Measurements from ENCODE around the gene MCTP2. TPM values are rescaled to one million over a fixed set of nuclear protein-coding genes. Genes with fewer than 3 reads are reported as not detected.

The MCTP2 gene
- total and polyA plus RNA-seq, 5 donors from 2014 or later = 1.1 to 6.4 (median 2.8) TPM

GRCh38 chr15:94265009-94265408 lies 33.6 kb downstream of the MCTP2 start:
- Histone ChIP-seq H3K4me1 (ENCODE audit: control insufficient read depth, insufficient read depth, low read length, poor library complexity, severe bottlenecking) (no peaks in the 10 kb centered on the region), H3K27me3 (ENCODE audit: control insufficient read depth, insufficient read depth, low read length) (no peaks in the 10 kb centered on the region), H3K27ac (ENCODE audit: insufficient read depth, low read length, poor library complexity, severe bottlenecking) (no peak overlapping the region), H3K36me3 (ENCODE audit: control insufficient read depth, insufficient read depth, low read length) (no peaks in the 10 kb centered on the region), H3K4me3 (ENCODE audit: low read depth, low read length) (no peak overlapping the region), H3K9me3 (ENCODE audit: control insufficient read depth in 2 of 2, low read length in 2 of 2) (no peaks in the 10 kb centered on the region)
- ATAC-seq (ENCODE audit: low read depth in 2 of 2) (no peak), DNase-seq (no peak)
- Mint-ChIP-seq H3K9me3 (no peaks in the 10 kb centered on the region), H3K36me3 (peaks cover 8% of the 10 kb centered on the region), H3K27me3 (no peaks in the 10 kb centered on the region), H3K4me3 (no peak overlapping the region), H3K27ac (no peak overlapping the region), H3K4me1 (peaks cover 0 to 8% (median 6%) of the 10 kb centered on the region in 4 donors)

- H3K36me3 ChIP-seq (ENCODE audit: control insufficient read depth, insufficient read depth, low read length) = no peaks in the 10 kb centered on the region
- H3K9me3 ChIP-seq (ENCODE audit: control insufficient read depth in 2 of 2, low read length in 2 of 2) = no peaks in the 10 kb centered on the region
- H3K4me3 Mint-ChIP-seq = no peak overlapping the region
- H3K27ac ChIP-seq (ENCODE audit: insufficient read depth, low read length, poor library complexity, severe bottlenecking) = no peak overlapping the region
- no peaks in the 10 kb centered on the region for H3K9me3 Mint-ChIP-seq
- H3K4me3 ChIP-seq (ENCODE audit: low read depth, low read length) = no peak overlapping the region
- peaks cover 5% of the 10 kb centered on the region for H3K36me3 Mint-ChIP-seq
- no peaks in the 10 kb centered on the region for H3K4me1 ChIP-seq (ENCODE audit: control insufficient read depth, insufficient read depth, low read length, poor library complexity, severe bottlenecking)
- H3K27ac Mint-ChIP-seq = no peak overlapping the region
- no peaks in the 10 kb centered on the region for H3K27me3 ChIP-seq (ENCODE audit: control insufficient read depth, insufficient read depth, low read length)
- DNase-seq (no peak), ATAC-seq (ENCODE audit: low read depth in 2 of 2) (no peak)
- peaks cover 0 to 7% (median 5%) of the 10 kb centered on the region in 4 donors for H3K4me1 Mint-ChIP-seq
- no peaks in the 10 kb centered on the region for H3K27me3 Mint-ChIP-seq
Measured at GRCh38 chr15:94265982-94266381, 34.6 kb downstream of the MCTP2 start.

- no peak overlapping the region for H3K27ac ChIP-seq (ENCODE audit: insufficient read depth, low read length, poor library complexity, severe bottlenecking)
- Mint-ChIP-seq H3K27me3 (no peaks in the 10 kb centered on the region), H3K36me3 (peaks cover 3% of the 10 kb centered on the region), H3K9me3 (no peaks in the 10 kb centered on the region), H3K4me1 (peaks cover 0 to 7% (median 5%) of the 10 kb centered on the region in 4 donors), H3K27ac (no peak overlapping the region), H3K4me3 (no peak overlapping the region)
- H3K4me1 ChIP-seq (ENCODE audit: control insufficient read depth, insufficient read depth, low read length, poor library complexity, severe bottlenecking) = no peaks in the 10 kb centered on the region
- DNase-seq (no peak), ATAC-seq (ENCODE audit: low read depth in 2 of 2) (no peak)
- no peaks in the 10 kb centered on the region for H3K27me3 ChIP-seq (ENCODE audit: control insufficient read depth, insufficient read depth, low read length)
- no peak overlapping the region for H3K4me3 ChIP-seq (ENCODE audit: low read depth, low read length)
- H3K9me3 ChIP-seq (ENCODE audit: control insufficient read depth in 2 of 2, low read length in 2 of 2) = no peaks in the 10 kb centered on the region
- no peaks in the 10 kb centered on the region for H3K36me3 ChIP-seq (ENCODE audit: control insufficient read depth, insufficient read depth, low read length)
Measured at GRCh38 chr15:94266789-94267188, 35.4 kb downstream of the MCTP2 start.

GRCh38 chr15:94269954-94270353 lies 38.6 kb downstream of the MCTP2 start:
- Histone ChIP-seq H3K27ac (ENCODE audit: insufficient read depth, low read length, poor library complexity, severe bottlenecking) (no peak overlapping the region), H3K4me1 (ENCODE audit: control insufficient read depth, insufficient read depth, low read length, poor library complexity, severe bottlenecking) (no peaks in the 10 kb centered on the region), H3K4me3 (ENCODE audit: low read depth, low read length) (no peak overlapping the region), H3K9me3 (ENCODE audit: control insufficient read depth in 2 of 2, low read length in 2 of 2) (no peaks in the 10 kb centered on the region), H3K27me3 (ENCODE audit: control insufficient read depth, insufficient read depth, low read length) (no peaks in the 10 kb centered on the region), H3K36me3 (ENCODE audit: control insufficient read depth, insufficient read depth, low read length) (no peaks in the 10 kb centered on the region)
- DNase-seq = no peak
- H3K27ac Mint-ChIP-seq = no peak overlapping the region
- ATAC-seq (ENCODE audit: low read depth in 2 of 2) = no peak
- peaks cover 3% of the 10 kb centered on the region for H3K36me3 Mint-ChIP-seq
- H3K27me3 Mint-ChIP-seq = no peaks in the 10 kb centered on the region
- H3K9me3 Mint-ChIP-seq = no peaks in the 10 kb centered on the region
- no peak overlapping the region for H3K4me3 Mint-ChIP-seq
- peaks cover 0 to 5% (median 4%) of the 10 kb centered on the region in 4 donors for H3K4me1 Mint-ChIP-seq

- H3K4me1 Mint-ChIP-seq = peaks cover 0 to 5% (median 4%) of the 10 kb centered on the region in 4 donors
- no peak overlapping the region for H3K27ac ChIP-seq (ENCODE audit: insufficient read depth, low read length, poor library complexity, severe bottlenecking)
Measured at GRCh38 chr15:94270570-94270969, 39.2 kb downstream of the MCTP2 start.

GRCh38 chr15:94272251-94272898 lies 41.0 kb downstream of the MCTP2 start:
- no peaks in the 10 kb centered on the region for H3K9me3 ChIP-seq (ENCODE audit: control insufficient read depth in 2 of 2, low read length in 2 of 2)

More at GRCh38 chr15:94270570-94270969, 39.2 kb downstream of the MCTP2 start:
- ATAC-seq (ENCODE audit: low read depth in 2 of 2) (no peak), DNase-seq (no peak)
- no peaks in the 10 kb centered on the region for H3K27me3 ChIP-seq (ENCODE audit: control insufficient read depth, insufficient read depth, low read length)
- H3K27ac Mint-ChIP-seq = no peak overlapping the region
- H3K9me3 ChIP-seq (ENCODE audit: control insufficient read depth in 2 of 2, low read length in 2 of 2) = no peaks in the 10 kb centered on the region
- H3K36me3 Mint-ChIP-seq = peaks cover 3% of the 10 kb centered on the region
- H3K36me3 ChIP-seq (ENCODE audit: control insufficient read depth, insufficient read depth, low read length) = no peaks in the 10 kb centered on the region
- no peaks in the 10 kb centered on the region for H3K9me3 Mint-ChIP-seq
- H3K27me3 Mint-ChIP-seq = no peaks in the 10 kb centered on the region
- no peak overlapping the region for H3K4me3 Mint-ChIP-seq
- H3K4me1 ChIP-seq (ENCODE audit: control insufficient read depth, insufficient read depth, low read length, poor library complexity, severe bottlenecking) = no peaks in the 10 kb centered on the region
- H3K4me3 ChIP-seq (ENCODE audit: low read depth, low read length) = no peak overlapping the region

GRCh38 chr15:94273826-94274225 lies 42.5 kb downstream of the MCTP2 start:
- H3K27ac ChIP-seq (ENCODE audit: insufficient read depth, low read length, poor library complexity, severe bottlenecking) = no peak overlapping the region
- H3K36me3 ChIP-seq (ENCODE audit: control insufficient read depth, insufficient read depth, low read length) = no peaks in the 10 kb centered on the region
- no peaks in the 10 kb centered on the region for H3K27me3 Mint-ChIP-seq
- H3K27me3 ChIP-seq (ENCODE audit: control insufficient read depth, insufficient read depth, low read length) = no peaks in the 10 kb centered on the region
- no peak overlapping the region for H3K4me3 ChIP-seq (ENCODE audit: low read depth, low read length)
- H3K9me3 ChIP-seq (ENCODE audit: control insufficient read depth in 2 of 2, low read length in 2 of 2) = no peaks in the 10 kb centered on the region
- H3K4me3 Mint-ChIP-seq = no peak overlapping the region
- peaks cover 0 to 2% (median 0%) of the 10 kb centered on the region in 7 donors for H3K9me3 Mint-ChIP-seq
- no peak for DNase-seq
- H3K4me1 ChIP-seq (ENCODE audit: control insufficient read depth, insufficient read depth, low read length, poor library complexity, severe bottlenecking) = no peaks in the 10 kb centered on the region
- ATAC-seq (ENCODE audit: low read depth in 2 of 2) = no peak
- H3K27ac Mint-ChIP-seq = no peak overlapping the region
- H3K4me1 Mint-ChIP-seq = peaks cover 0 to 4% (median 0%) of the 10 kb centered on the region in 4 donors
- no peaks in the 10 kb centered on the region for H3K36me3 Mint-ChIP-seq

More at GRCh38 chr15:94272251-94272898, 41.0 kb downstream of the MCTP2 start:
- DNase-seq (peak in 1 of 3 donors; percentile 27), ATAC-seq (ENCODE audit: low read depth in 2 of 2) (no peak)
- Histone ChIP-seq H3K4me3 (ENCODE audit: low read depth, low read length) (no peak overlapping the region), H3K27ac (ENCODE audit: insufficient read depth, low read length, poor library complexity, severe bottlenecking) (no peak overlapping the region), H3K4me1 (ENCODE audit: control insufficient read depth, insufficient read depth, low read length, poor library complexity, severe bottlenecking) (no peaks in the 10 kb centered on the region), H3K36me3 (ENCODE audit: control insufficient read depth, insufficient read depth, low read length) (no peaks in the 10 kb centered on the region), H3K27me3 (ENCODE audit: control insufficient read depth, insufficient read depth, low read length) (no peaks in the 10 kb centered on the region)
- no peaks in the 10 kb centered on the region for H3K9me3 Mint-ChIP-seq
- peaks cover 3% of the 10 kb centered on the region for H3K36me3 Mint-ChIP-seq
- no peak overlapping the region for H3K27ac Mint-ChIP-seq
- H3K4me3 Mint-ChIP-seq = no peak overlapping the region
- H3K27me3 Mint-ChIP-seq = no peaks in the 10 kb centered on the region
- H3K4me1 Mint-ChIP-seq = peaks cover 0 to 5% (median under 1%) of the 10 kb centered on the region in 4 donors

- H3K27ac ChIP-seq (ENCODE audit: insufficient read depth, low read length, poor library complexity, severe bottlenecking) = no peak overlapping the region
- H3K36me3 Mint-ChIP-seq = no peaks in the 10 kb centered on the region
- no peaks in the 10 kb centered on the region for H3K9me3 ChIP-seq (ENCODE audit: control insufficient read depth in 2 of 2, low read length in 2 of 2)
- peaks cover 0 to 12% (median 0%) of the 10 kb centered on the region in 4 donors for H3K4me1 Mint-ChIP-seq
- peaks cover 0 to 2% (median 0%) of the 10 kb centered on the region in 7 donors for H3K9me3 Mint-ChIP-seq
- no peaks in the 10 kb centered on the region for H3K4me1 ChIP-seq (ENCODE audit: control insufficient read depth, insufficient read depth, low read length, poor library complexity, severe bottlenecking)
- ATAC-seq (ENCODE audit: low read depth in 2 of 2) (no peak), DNase-seq (no peak)
- H3K27me3 Mint-ChIP-seq = no peaks in the 10 kb centered on the region
- H3K27me3 ChIP-seq (ENCODE audit: control insufficient read depth, insufficient read depth, low read length) = no peaks in the 10 kb centered on the region
- no peak overlapping the region for H3K4me3 ChIP-seq (ENCODE audit: low read depth, low read length)
- no peak overlapping the region for H3K4me3 Mint-ChIP-seq
- no peaks in the 10 kb centered on the region for H3K36me3 ChIP-seq (ENCODE audit: control insufficient read depth, insufficient read depth, low read length)
- no peak overlapping the region for H3K27ac Mint-ChIP-seq
Measured at GRCh38 chr15:94274745-94275144, 43.4 kb downstream of the MCTP2 start.

All from CD4-positive, CD25-positive, alpha-beta regulatory T cell (primary cell).